HG03342 (cell line): ENCODE data around the gene MARVELD3.
"Not testable (repeated sequence)": the region's sequence is repeated elsewhere in the genome, so short reads cannot be mapped to it uniquely, and the experiment has no call there.

ENCODE experiments used
- ATAC-seq: cut with Tn5 transposase; IDR thresholded peaks from one replicate; pipeline ENCODE4 v1.9.1; 2021; ENCODE audit warnings: mild to moderate bottlenecking, moderate library complexity; ENCODE audit not compliant: unreplicated experiment

The MARVELD3 gene

GRCh38 chr16:71626018-71626857 is at the start of gene MARVELD3:
MARVELD3 (plus strand) TSS chr16:71626184; CDS start chr16:71626230, 46 bp downstream.
- no peak for ATAC-seq

DNA sequence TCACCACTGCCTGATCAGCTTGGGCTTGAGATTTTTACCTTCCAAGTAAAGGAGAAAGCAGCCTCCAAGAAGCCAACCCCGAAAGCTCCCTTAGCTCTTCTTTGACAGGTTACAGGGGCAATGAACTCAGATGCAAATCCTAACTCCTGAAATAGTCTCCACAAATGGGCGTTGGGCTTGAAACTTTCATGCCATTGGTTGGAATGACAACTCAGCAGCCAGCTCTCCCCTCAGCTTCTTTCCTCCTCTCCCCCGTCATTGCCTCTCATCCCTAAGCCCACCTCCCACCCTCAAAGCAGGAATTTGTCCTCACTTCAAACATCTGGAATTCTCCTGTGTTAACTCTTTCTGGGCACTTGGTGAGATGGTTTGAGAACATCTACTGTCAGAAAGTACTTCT is 49.0 kb upstream of the MARVELD3 start, which contains the start of gene TAT:
Gene TAT, minus strand, starts transcription at position 122 of the 400 bp plus-strand sequence. CDS start 677 bp downstream, outside the sequence.
- ATAC-seq: no peak

- not testable (repeated sequence) for ATAC-seq
These were observed 43.5 kb upstream of the MARVELD3 start for GRCh38 chr16:71582553-71582848.

DNA sequence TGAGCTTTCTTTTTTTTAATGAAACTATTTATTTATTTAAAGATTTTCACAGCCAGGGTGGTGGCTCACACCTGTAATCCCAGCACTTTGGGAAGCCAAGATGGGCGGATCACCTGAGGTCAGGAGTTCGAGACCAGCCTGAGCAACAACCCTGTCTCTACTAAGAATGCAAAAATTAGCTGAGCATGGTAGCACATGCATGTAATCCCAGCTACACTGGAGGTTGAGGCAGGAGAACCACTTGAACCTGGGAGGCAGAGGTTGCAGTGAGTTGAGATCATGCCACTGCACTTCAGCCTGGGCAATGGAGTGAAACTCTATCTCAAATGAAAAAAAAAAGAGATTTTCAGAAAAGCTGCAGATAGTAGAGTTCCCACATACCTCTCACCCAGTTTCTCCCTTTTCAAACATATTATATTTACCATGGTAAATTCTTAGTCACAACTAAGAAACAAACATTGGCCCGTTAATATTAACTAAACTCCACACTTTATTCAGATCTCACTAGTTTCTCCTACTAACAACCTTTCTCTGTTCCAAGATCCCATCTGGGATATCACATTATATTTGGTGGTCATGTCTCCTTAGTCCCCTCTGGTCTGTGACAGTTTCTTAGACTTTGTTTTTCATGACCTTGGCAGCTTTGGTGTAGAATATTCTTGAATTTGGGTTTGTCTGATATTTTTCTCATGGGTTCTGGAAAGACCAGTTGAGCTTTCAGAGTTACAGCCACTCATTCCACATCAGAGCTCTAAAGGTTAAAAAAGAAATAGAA is 41.3 kb upstream of the MARVELD3 start:
- no peak for ATAC-seq

- no peak for ATAC-seq
These were observed 40.7 kb upstream of the MARVELD3 start for GRCh38 chr16:71585318-71585703.

DNA sequence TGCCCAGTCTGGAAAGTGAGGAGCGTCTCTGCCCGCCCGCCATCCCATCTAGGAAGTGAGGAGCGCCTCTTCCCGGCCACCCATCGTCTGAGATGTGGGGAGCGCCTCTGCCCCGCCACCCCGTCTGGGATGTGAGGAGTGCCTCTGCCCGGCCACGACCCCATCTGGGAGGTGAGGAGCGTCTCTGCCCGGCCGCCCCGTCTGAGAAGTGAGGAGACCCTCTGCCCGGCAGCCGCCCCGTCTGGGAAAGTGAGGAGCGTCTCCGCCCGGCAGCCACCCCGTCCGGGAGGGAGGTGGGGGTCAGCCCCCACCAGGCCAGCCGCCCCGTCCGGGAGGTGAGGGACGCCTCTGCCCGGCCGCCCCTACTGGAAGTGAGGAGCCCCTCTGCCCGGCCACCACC is 36.6 kb upstream of the MARVELD3 start:
- not testable (repeated sequence) for ATAC-seq

DNA sequence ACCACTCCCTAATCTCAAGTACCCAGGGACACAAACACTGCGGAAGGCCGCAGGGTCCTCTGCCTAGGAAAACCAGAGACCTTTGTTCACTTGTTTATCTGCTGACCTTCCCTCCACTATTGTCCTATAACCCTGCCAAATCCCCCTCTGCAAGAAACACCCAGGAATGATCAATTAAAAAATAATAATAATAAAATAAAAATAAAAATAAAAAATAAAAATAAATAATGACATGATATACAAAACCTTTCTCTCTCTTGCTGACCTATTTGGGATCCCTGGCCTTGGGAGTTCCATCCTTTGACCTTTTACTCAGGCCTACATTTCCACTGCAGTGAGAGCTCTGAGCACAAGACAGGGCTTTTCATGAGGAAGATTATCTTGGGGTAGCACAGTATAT is 35.9 kb upstream of the MARVELD3 start:
- ATAC-seq: not testable (repeated sequence)

GRCh38 chr16:71590584-71590983 is 35.4 kb upstream of the MARVELD3 start:
- ATAC-seq: no peak

GRCh38 chr16:71591917-71592316 is 34.1 kb upstream of the MARVELD3 start:
- no peak for ATAC-seq

DNA sequence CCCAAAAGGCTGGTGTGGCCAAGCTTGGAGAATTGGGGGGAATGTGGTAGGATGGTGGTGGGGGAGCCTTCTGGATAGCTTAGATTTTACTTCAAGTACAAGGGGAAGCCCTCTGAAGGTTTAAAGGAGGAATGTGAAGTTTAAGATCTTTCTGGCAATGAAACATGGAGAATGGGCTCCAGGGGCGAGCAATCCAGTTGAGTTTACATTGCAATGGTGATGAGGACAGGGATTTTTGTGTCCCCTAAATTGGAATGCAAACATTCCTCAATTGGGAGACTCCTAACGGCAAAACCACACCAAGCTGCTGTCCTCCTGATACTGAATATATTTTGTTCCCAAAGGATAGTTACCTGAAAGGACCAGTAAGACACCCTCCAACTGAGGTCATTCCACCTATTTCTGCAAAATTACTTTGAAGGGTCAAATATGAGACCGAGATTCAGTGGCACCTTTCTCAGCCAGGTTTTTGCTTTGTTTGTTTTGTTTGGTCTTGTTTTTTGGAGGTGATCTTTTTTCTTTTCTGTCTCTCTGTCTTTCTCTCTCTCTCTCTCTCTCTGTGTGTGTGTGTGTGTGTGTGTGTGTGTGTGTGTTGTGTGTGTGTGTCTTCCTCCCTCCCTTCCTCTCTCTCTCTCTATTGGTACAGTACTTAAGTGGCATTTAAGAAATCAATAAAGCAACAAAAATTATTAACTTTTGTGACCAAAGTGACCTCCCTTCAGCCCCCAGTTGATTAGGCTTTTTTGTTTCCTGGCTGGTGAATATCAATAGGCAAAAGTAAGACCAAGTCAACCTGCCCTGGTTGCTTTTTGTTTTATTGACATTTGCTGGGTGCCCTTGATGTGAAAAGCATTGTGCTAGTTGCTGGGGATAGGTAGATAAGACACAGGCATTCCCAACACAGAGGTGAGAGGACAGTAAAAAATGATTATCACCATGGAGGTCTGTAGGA is 32.7 kb upstream of the MARVELD3 start:
- ATAC-seq: no peak

DNA sequence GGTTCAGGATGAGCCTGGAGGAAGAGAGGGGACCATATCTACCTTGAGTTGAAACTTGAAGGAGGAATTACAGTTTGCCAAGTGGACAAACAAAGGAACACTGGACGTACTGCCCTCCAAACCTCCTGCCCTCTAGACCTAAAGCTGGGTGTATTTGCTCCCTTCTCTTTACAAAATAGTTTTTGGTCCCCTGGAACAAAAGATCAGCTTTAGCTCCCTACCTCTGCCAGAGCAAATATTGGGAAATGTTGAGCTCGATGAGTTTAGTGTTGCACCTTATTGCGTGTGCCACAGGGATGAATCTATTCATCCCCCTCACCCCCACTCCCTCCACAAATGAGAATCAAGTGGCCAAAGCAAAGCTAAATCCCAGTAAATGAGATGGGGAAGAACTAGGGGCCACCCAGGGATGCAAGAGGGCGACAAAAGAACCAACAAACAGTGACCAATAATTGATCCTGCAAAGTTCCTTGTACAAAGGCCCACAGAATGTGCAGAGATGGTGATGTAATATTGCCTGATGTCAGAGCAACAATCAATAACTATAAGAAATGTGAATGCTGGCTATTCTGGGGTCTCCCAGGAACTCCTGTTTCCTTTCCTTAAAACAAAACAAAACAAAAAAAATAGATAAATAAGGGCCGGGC is 31.9 kb upstream of the MARVELD3 start:
- ATAC-seq: no peak

- ATAC-seq: not testable (repeated sequence)
These were observed 30.6 kb upstream of the MARVELD3 start for GRCh38 chr16:71595340-71595826.

DNA sequence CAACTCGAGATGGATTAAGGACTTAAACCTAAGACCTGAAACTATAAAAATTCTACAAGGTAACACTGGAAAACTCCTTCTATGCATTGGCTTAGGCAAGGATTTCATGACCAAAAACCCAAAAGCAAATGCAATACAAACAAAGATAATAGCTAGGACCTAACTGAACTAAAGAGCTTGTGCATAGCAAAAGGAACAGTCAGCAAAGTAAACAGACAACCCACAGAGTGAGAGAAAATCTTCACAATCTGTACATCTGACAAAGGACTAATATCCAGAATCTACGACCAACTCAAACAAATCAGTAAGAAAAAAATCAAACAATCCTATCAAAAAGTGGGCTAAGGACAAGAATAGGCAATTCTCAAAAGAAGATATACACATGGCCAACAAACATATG is 27.6 kb upstream of the MARVELD3 start:
- ATAC-seq: not testable (repeated sequence)

DNA sequence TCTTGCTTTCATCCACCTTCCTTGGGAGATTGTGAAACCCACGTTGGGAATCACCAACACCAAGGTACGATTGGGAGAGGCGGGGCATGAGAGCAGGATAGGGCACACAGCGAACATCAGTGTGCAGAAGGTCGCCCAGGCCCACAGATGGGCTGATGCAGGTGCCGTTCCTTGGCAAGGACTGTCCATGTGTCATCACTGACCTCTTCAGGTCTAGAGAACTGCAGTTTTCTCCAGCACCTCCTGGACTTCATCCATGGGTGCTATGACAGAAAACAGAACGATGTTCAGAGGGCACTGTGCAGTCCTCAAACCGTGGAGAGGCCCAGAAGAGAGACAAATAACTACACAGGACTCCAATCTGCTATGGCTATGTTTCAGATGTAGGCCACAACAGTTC is 25.2 kb upstream of the MARVELD3 start:
- ATAC-seq: no peak

DNA sequence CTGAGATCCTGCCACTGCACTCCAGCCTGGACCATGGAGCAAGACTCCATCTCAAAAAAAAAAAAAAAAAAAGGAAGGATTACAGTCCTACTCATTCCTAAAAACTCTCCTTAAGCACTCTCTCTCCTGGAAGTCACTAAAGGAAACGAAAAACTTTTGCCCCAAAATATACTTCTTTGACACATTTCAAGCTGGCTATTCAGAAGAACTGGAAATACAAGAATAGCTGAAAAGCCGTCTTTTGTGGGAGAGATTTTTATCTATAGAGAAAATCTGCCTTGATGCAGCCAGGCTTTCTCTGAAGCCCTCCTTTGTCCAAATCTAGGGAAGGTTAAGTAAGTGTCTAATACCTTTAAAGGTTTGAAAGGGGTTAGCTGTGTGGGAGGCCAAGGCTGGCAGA is 16.9 kb upstream of the MARVELD3 start:
- no peak for ATAC-seq

DNA sequence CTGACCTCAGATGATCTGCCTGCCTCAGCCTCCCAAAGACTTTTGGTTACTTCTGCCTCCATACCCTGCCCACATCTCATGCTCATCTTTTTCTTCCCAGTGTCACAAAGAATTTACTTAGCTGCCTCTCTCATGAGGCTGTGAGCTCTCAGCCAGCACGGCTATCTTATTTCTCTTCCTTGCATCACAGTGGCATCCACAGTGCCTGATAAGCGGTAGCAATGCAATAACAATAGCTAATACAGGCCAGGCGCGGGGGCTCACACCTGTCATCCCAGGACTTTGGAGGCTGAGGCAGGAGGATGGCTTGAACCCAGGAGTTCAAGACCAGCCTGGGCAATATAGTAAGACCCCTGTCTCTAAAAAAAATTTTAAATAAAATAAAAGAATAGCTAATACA is 15.5 kb upstream of the MARVELD3 start:
- no peak for ATAC-seq

DNA sequence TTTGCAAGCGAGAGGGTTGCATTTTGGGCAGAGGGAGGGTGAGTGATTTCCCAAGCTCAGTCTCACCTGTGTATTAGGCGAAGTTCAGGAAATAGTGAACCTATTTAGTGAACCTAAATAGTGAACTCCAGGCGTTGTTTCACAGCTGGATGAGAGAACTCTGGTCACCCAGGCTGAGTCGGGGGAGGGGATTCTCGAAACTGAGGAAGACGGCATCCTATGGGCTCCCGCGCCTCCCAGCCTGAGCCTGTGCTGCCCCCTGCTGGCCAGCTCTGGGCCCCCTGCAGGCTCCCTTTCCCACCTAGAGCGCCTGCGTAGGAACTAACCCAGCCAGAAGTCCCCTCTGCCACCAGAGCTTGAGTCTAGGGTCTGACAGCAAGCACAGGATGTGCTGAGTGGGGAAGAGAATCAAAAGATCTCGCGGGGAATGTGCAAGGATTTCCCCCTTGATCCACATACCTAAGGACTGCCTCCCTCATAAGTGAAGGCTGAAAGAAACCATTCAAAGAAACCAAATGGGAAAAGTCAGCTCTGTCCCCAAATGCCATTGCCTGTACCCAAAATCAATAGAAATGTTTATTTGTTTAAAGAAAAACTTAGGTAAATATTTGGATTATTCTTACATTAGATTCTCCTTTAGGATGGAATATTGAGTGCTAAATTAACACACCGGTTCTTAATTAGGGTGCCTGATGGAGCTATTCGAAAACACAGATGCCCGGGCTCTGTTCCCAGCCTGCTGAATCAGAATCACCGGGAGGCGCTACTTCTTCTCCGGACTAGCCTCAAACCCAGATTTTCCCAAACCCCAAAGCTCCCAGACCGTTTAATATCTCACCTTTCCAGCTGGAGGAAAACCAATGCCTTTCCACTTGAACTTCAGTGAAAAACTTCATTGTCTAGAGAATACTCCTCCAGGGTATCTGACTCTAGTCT is 14.8 kb upstream of the MARVELD3 start:
- peak; percentile 64 for ATAC-seq

DNA sequence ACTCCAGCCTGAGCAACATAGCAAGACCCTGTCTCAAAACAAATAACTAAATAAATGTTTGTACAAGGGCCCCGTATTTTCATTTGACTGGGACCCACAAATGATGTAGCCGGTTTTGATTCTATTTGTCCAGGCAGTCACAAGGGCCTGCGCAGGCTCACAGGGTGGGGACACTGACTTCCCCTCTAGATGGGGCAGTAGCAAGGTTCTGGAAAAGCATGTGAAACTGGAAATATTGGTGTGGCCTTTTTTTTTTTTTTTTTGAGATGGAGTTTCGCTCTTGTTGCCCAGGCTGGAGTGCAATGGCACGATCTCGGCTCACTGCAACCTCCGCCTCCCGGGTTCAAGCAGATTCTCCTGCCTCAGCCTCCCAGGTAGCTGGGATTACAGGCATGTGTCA is 11.0 kb upstream of the MARVELD3 start:
- ATAC-seq: not testable (repeated sequence)

DNA sequence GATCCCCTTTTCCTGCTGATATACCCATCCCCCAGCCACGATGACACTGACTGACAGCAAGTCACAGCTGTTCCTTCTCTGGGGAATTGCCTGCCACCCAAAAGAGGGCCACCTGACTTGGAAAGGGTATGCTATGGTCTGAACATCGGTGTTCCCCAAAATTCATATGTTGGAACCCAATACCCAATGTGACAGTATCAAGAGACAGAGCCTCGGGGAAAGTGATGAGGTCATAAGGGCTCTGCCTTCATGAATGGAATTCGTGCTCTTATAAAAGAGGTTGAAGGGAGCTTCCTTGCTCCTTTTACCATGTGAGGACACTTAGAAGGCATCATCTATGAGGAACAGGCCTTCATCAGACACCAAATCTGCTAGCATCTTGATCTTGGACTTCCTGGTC is 7.6 kb upstream of the MARVELD3 start:
- ATAC-seq: no peak
